Right lobe of liver (tissue), 4 donors: ENCODE data around the gene SLC19A2.

Experiments
- POLR2A ChIP-seq: fragments of 450-650 bp; IDR thresholded peaks from one replicate; pipeline ENCODE4 v1.6.1; 2017; ENCODE audit warnings: antibody characterized with exemption, mild to moderate bottlenecking
- TF ChIP-seq, protein P1 (sequence below), 4 donors: fragments of 200-600 bp in 3 of 4; fragments of 450-650 bp in 1 of 4; IDR thresholded peaks; one replicate each; pipeline versions ENCODE4 v1.5.1 to v1.8.0; 2016 to 2022; ENCODE audit warnings: antibody characterized with exemption in 4 of 4, mild to moderate bottlenecking in 2 of 4
- donor health status: DM: no; HTN: no; CAD: no.
- donor health status: DM: no; HTN: no; CAD: no.
- donor health status: DM: no; HTN: yes; CAD: no.

DNA sequence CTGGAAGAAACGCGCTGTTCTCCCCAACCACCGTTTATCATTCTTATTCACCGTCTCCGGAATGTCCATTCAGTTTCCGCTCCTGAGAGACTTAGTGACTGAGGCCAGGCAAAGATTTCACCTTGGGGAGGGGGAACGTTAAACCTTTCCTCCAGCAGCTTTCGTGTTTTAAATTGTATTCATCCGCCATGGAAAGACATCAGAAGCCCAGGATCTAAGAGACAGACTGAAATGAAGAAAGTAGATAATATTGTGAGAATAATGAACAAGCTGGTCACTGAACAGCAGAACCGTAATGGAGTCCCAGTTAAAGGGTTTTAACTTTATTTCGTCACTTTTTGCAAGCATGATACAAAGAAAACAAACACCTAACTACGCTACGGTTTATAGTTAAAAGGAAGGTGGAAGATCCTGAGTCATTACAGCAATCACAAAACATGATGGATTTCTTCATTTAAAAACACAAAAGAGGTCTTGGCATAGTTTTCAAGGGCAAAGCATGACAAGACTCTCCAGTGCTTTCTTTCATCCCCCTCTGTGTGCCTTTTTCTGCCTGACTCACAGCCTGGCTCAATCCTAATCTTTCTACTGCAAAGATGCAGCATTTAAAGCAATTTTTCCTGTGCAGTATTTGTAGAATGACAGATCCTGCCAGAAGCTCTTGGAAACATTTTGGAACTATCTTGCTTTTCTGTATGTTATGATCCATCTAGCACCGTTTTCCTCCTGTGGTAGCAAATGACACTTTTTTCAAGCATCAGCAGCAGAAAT is 722 bp upstream of the SLC19A2 start:
- no peak for TF ChIP-seq POLR2A
- TF ChIP-seq, protein P1, sequence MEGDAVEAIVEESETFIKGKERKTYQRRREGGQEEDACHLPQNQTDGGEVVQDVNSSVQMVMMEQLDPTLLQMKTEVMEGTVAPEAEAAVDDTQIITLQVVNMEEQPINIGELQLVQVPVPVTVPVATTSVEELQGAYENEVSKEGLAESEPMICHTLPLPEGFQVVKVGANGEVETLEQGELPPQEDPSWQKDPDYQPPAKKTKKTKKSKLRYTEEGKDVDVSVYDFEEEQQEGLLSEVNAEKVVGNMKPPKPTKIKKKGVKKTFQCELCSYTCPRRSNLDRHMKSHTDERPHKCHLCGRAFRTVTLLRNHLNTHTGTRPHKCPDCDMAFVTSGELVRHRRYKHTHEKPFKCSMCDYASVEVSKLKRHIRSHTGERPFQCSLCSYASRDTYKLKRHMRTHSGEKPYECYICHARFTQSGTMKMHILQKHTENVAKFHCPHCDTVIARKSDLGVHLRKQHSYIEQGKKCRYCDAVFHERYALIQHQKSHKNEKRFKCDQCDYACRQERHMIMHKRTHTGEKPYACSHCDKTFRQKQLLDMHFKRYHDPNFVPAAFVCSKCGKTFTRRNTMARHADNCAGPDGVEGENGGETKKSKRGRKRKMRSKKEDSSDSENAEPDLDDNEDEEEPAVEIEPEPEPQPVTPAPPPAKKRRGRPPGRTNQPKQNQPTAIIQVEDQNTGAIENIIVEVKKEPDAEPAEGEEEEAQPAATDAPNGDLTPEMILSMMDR (IDR thresholded peaks at IDR 0.05), result no peak
